PC-3 (cell line): Measurements from ENCODE around the gene KIAA0513. TPM values are rescaled to one million over a fixed set of nuclear protein-coding genes. Genes with fewer than 3 reads are reported as not detected.

ENCODE experiments used
- ATAC-seq: fragments of 200-7000 bp; cut with Tn5 transposase; 2 replicates; pipeline ENCODE4 v1.9.1; 2020; ENCODE audit warnings: mild to moderate bottlenecking, moderate library complexity
- BruUV-seq: library from RNA; stranded (reverse); fragments of 400-500 nt; replicated peaks from 2 replicates; lab custom pipeline; 2021; lab: Mats Ljungman, UMichigan
- CTCF ChIA-PET: fragments of 300-600 bp; sonication (Branson Sonifier 250); formaldehyde crosslinking; loops from one replicate; lab custom pipeline; 2022; ENCODE audit warnings: antibody characterized with exemption; lab: Charles Lee
- POLR2A ChIA-PET: fragments of 300-600 bp; sonication (Branson Sonifier 250); formaldehyde crosslinking; loops from one replicate; lab custom pipeline; 2022; ENCODE audit warnings: antibody characterized with exemption; ENCODE audit not compliant: unreplicated experiment; lab: Charles Lee
- DNase-seq: peaks from one replicate; pipeline ENCODE4 v3.0.0-alpha.2; 2015
- H2AFZ ChIP-seq: fragments of 300-600 bp; sonication (generic); 2 replicates; pipeline ENCODE4 v1.6.0; 2016; ENCODE audit warnings: antibody characterized with exemption, low read length
- H3F3A ChIP-seq: fragments of 300-600 bp; sonication (generic); one replicate; pipeline ENCODE4 v1.6.0; 2017; ENCODE audit warnings: antibody characterized with exemption, low read length, control low read depth, mild to moderate bottlenecking; ENCODE audit not compliant: unreplicated experiment
- H3K27ac ChIP-seq: fragments of 300-600 bp; sonication (generic); 2 replicates; pipeline ENCODE4 v1.5.1; 2016; ENCODE audit warnings: mild to moderate bottlenecking, low read length
- H3K27me3 ChIP-seq: fragments of 300-600 bp; sonication (generic); 2 replicates; pipeline ENCODE4 v1.6.1; 2016; ENCODE audit warnings: low read length, mixed read lengths
- H3K36me3 ChIP-seq: fragments of 300-600 bp; sonication (generic); 2 replicates; pipeline ENCODE4 v1.6.1; 2016; ENCODE audit warnings: low read depth, mixed run types, low read length, mixed read lengths
- H3K4me1 ChIP-seq: fragments of 300-600 bp; sonication (generic); 2 replicates; pipeline ENCODE4 v1.5.1; 2016; ENCODE audit warnings: low read length; ENCODE audit not compliant: insufficient read depth
- H3K4me2 ChIP-seq: fragments of 300-600 bp; sonication (generic); 2 replicates; pipeline ENCODE4 v1.6.0; 2016; ENCODE audit warnings: low read length
- H3K4me3 ChIP-seq: fragments of 300-600 bp; sonication (generic); 2 replicates; pipeline ENCODE4 v1.5.1; 2016; ENCODE audit warnings: mild to moderate bottlenecking, low read length, mixed read lengths
- H3K79me2 ChIP-seq: fragments of 300-600 bp; sonication (generic); 2 replicates; pipeline ENCODE4 v1.6.1; 2017; ENCODE audit warnings: low read length, mixed read lengths
- H3K9ac ChIP-seq: fragments of 300-600 bp; sonication (generic); 2 replicates; pipeline ENCODE4 v1.6.0; 2016; ENCODE audit warnings: mild to moderate bottlenecking, low read length
- H3K9me2 ChIP-seq: fragments of 300-600 bp; sonication (generic); replicated peaks from 2 replicates; pipeline ENCODE4 v1.6.1; 2016; ENCODE audit warnings: mixed run types, low read length, mixed read lengths
- H3K9me3 ChIP-seq: fragments of 300-600 bp; sonication (generic); 2 replicates; pipeline ENCODE4 v1.6.1; 2016; ENCODE audit warnings: low read length, mixed read lengths
- H4K20me1 ChIP-seq: fragments of 300-600 bp; sonication (generic); 2 replicates; pipeline ENCODE4 v1.6.1; 2016; ENCODE audit warnings: low read length, mixed read lengths
- EZH2 ChIP-seq: fragments of 300-600 bp; sonication (generic); IDR thresholded peaks from one replicate; pipeline ENCODE4 v1.6.1; 2017; ENCODE audit warnings: antibody characterized with exemption, mild to moderate bottlenecking, low read length; ENCODE audit not compliant: unreplicated experiment
- EZH2phosphoT487 ChIP-seq: fragments of 300-600 bp; sonication (generic); IDR thresholded peaks from 2 replicates; pipeline ENCODE4 v1.6.1; 2018; ENCODE audit warnings: mild to moderate bottlenecking, antibody characterized with exemption, low read length, borderline replicate concordance
- intact Hi-C: fragments of 100-400 bp; cut with micrococcal nuclease; formaldehyde crosslinking; loops from 2 replicates; pipeline ENCODE4 v1.9.0; 2023
- total RNA-seq: library from RNA; depleted of rRNA; stranded (reverse); fragments of >200 nt; gene quantifications from 2 replicates; pipeline ENCODE4 v1.2.3, GENCODE V29; 2014
- TF ChIP-seq, protein P1 (sequence below): fragments of 300-600 bp; sonication (generic); conservative IDR thresholded peaks from 2 replicates; pipeline ENCODE4 v1.5.1; 2017; ENCODE audit warnings: antibody characterized with exemption, low read depth, mild to moderate bottlenecking, low read length

Gene KIAA0513
- total RNA-seq, 1 experiment from 2014 or later = 7.8 TPM

DNA sequence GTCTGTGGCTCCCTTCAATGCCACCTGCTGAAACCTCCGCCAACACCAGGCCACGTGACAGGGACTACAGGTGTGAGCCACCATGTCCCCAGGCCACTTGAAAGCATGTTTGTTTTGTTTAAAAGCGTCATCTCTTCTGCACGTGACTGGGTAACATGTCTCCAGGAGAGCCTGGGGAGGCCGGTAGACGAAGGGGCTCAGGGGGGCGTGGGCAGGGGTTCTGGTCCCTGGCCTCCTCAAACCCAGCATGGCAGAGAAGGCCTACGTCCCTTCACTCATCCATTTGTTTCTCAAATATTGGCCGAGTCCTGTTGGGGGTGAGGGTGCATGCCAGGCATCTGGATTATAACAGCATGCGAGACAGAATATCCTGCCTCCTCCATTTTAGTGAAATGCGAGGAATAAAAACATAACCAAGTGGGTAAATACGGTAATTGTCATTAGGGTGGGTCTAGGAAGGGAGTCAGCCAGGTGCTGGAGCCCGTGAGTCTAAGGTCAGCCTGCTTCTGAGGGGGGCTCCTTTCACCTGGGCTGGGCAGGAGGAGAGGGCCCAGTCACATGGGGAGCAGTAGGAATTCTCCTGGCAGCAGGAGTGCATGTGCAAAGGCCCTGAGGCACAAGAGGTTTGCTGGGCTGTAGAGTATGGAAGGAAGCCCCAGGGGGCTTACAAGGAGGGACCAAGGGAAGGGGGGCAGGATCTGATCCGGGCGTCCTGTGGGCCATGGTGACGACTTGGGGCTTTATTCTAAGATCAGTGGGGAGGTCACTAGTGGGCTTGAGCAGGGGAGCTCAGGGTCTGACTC, 111.4 kb downstream of the KIAA0513 start:
- ATAC-seq (no peak), DNase-seq (no peak)
- Histone ChIP-seq H3K27ac (no peak overlapping the region), H3F3A (no peaks in the 10 kb centered on the region), H4K20me1 (no peaks in the 10 kb centered on the region), H3K4me1 (peaks cover 4% of the 10 kb centered on the region; the same call in 1 of the 2 replicates), H3K36me3 (no peaks in the 10 kb centered on the region), H3K79me2 (no peaks in the 10 kb centered on the region), H3K9me3 (no peaks in the 10 kb centered on the region), H3K27me3 (no peaks in the 10 kb centered on the region), H2AFZ (no peak overlapping the region), H3K4me3 (no peak overlapping the region), H3K9me2 (no peaks in the 10 kb centered on the region), H3K9ac (no peak overlapping the region), H3K4me2 (no peak overlapping the region)
- POLR2A ChIA-PET = no interaction called here
- TF ChIP-seq, protein P1, sequence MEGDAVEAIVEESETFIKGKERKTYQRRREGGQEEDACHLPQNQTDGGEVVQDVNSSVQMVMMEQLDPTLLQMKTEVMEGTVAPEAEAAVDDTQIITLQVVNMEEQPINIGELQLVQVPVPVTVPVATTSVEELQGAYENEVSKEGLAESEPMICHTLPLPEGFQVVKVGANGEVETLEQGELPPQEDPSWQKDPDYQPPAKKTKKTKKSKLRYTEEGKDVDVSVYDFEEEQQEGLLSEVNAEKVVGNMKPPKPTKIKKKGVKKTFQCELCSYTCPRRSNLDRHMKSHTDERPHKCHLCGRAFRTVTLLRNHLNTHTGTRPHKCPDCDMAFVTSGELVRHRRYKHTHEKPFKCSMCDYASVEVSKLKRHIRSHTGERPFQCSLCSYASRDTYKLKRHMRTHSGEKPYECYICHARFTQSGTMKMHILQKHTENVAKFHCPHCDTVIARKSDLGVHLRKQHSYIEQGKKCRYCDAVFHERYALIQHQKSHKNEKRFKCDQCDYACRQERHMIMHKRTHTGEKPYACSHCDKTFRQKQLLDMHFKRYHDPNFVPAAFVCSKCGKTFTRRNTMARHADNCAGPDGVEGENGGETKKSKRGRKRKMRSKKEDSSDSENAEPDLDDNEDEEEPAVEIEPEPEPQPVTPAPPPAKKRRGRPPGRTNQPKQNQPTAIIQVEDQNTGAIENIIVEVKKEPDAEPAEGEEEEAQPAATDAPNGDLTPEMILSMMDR = no peak
- TF ChIP-seq EZH2 (no peak), EZH2phosphoT487 (no peak)
- CTCF ChIA-PET = no interaction called here
- no TSS peak for BruUV-seq
- intact Hi-C loops = no loop called here

DNA sequence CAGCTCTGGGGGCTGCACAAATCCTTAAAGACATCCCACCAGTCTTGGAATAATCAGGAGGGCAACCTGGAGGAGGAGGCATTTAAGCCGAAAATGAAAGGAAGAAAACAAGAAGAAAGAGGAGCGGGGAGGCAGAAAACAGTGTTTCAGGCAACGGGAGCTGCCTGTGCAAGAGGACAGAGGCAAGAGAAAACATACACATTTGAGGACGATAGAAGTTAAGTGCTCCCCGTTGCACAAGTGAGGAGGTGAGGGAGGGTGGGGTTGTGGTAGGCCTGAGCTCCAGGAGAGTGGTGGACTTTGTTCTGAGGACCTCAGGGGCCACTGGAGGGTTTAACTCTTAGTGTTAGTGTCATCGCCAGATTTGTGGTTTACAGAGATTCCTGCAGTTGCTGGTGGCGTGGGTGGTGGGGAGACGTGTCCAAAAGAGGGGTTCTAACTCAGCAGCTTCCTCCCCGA, 112.3 kb downstream of the KIAA0513 start:
- ChIA-PET CTCF (no interaction called here), POLR2A (no interaction called here)
- H3K27ac ChIP-seq = no peak overlapping the region

More for the DNA sequence above, 112.3 kb downstream of the KIAA0513 start:
- Histone ChIP-seq H3K4me2 (no peak overlapping the region), H3F3A (no peaks in the 10 kb centered on the region), H3K9me3 (no peaks in the 10 kb centered on the region), H3K27me3 (no peaks in the 10 kb centered on the region), H3K9ac (no peak overlapping the region), H2AFZ (no peak overlapping the region), H3K4me3 (no peak overlapping the region), H3K36me3 (no peaks in the 10 kb centered on the region), H3K79me2 (no peaks in the 10 kb centered on the region), H3K4me1 (peaks cover 4% of the 10 kb centered on the region; the same call in 1 of the 2 replicates), H4K20me1 (no peaks in the 10 kb centered on the region), H3K9me2 (no peaks in the 10 kb centered on the region)
- intact Hi-C loops = no loop called here
- no peak for DNase-seq
- no TSS peak for BruUV-seq
- TF ChIP-seq EZH2phosphoT487 (no peak), EZH2 (no peak)
- TF ChIP-seq, protein P1 = no peak
- no peak for ATAC-seq
